HG03280 (cell line): ENCODE data around the gene SOX10.

Experiments
- ATAC-seq: cut with Tn5 transposase; IDR thresholded peaks from one replicate; pipeline ENCODE4 v1.9.1; 2021; ENCODE audit warnings: mild to moderate bottlenecking, moderate library complexity; ENCODE audit not compliant: unreplicated experiment

SOX10 gene

DNA sequence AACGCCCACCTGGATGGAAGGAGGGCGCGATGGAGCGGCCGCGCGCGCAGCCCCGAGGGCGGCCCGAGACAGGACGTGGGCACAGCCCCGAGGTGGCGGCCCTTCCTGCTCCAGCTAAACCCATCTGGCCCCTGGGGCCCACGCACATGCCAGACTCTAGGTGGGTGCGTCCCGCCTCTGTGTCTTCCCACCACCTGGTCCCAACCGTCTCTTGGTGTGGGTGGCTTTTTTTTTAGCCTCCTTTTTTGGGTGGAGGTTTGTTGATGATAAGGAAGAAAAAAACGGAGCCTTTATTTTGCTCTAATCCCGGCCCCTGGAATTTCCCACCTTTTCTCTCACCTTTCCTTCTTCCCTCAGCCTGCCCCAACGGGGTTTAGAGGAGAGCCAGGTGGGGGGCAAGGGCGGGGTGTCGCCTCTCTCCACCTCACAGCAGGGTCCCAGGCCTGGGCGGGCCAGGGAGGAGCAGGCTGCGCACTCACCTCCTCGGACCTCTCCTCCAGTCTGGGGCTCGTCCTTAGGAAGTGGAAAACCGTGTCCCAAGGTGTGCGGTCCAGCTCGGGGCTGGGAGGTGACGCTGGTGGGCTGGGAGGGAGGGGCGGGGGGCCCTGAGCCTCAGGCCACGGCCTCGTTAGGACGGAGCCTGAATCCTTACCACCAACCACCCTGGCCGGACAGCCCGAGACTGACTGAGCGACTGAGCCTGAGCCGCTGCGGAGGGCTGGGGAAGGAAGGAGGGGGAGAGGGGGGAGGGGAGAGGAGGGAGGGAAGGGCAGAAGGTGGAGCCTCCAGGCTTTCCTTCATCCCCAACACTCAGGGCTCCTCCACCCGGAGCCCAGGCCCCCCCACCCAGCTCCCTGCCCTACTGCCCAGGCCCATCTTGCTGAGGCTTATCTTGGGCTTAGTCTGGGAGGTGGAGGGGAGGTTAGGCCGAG is at the start of gene SOX10:
Gene SOX10 (minus strand): TSS at position 696 of the 932 bp plus-strand sequence. CDS start 771 bp downstream, outside the sequence.
- ATAC-seq, result no peak

DNA sequence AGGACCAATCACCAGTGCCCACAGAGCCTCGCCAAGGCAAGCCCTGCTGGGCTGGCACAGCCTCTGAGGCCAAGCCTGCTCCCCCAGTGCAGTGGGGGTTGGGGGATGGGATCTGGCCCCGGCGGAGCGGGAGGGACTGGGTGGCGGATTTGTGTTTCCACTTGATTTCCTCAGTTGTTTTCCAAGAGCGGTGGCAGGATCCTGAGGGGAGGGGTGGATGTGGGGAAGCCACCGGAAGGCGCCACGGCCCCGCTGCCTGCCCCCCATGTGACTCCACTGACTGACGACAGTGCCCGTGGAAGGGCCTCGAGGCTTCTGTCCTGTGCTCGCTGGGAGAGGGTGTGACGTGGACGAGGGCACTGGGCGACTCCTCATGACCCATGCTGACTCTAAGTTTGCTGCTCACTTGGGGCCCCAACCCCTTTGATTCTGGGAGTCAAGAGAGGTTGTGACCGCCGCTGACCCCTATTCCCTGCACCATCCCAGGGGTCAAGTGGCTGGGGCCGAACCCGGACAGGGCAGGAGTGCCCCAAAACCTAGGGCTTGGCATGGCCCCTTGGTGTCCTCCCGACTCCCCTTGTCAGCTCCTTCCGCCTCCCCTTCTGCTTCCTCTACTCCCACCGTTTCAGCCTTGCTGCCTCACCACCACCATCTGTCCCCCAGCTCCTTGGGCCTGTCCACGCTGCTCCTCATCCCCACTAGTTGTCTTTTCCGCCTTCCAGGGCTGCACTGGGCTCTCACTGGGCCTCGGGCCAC is 49.3 kb upstream of the SOX10 start:
- no peak for ATAC-seq

DNA sequence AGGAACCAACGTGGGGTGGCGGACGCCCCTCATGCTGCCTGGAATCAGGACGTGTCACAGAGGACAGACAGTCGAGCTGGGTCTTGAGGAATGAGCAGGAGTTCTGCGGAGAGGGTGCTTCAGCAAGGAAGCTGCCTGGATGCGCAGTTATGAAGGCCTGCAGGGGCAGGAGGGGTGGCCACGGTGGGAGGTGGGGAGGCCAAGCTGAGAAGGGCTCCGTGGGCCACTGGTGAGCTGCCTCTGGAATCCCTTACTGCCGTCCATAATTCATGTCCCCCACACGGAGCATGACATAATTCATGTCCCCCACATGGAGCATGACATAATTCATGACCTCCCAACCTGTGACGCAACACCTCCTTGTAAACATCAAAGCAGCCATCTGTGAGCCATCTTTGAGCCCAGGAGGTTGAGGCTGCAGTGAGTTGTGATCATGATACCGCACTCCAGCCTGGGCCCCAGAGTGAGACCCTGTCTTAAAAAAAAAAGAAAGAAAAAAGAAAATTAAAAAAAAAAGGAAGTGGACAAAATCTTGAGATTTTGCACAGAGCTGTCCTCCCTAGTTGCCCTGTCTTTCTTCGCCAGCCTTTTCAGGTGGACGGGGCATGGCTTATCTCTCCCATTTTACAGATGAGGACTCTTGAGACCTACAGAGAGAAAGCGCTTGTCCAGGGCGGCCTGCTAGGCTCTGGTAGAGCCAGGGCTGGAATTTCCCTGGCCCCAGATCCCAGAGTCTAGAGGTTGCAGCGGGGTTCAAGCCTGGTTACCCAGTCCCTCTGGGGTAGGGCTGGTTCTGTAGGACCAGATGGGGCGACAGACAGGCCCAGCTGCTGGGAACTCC is 48.5 kb upstream of the SOX10 start:
- no peak for ATAC-seq

- no peak for ATAC-seq
Observed at GRCh38 chr22:38031491-38031890, 47.1 kb upstream of the SOX10 start.

GRCh38 chr22:38030311-38031133 is 46.2 kb upstream of the SOX10 start:
- no peak for ATAC-seq

DNA sequence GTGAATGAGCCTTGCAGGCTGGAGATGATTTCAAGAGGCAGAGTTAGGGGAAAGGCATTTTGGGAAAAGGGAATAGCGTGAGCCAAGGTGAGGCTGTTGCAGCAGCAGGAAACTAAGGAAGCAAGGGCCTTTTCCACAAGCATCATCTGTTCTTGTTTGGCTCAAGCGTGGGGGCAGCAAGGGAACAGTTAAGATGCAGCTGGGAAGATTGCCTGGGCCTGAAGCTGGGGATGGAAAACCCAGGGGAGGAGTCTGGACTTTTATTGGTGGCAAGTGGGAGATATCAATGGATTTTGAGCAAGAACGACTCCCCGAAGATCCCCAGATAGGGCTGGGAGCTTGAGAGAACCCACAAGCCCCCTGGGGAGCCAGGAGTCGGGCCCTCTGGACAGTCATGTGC is 45.5 kb upstream of the SOX10 start:
- no peak for ATAC-seq

DNA sequence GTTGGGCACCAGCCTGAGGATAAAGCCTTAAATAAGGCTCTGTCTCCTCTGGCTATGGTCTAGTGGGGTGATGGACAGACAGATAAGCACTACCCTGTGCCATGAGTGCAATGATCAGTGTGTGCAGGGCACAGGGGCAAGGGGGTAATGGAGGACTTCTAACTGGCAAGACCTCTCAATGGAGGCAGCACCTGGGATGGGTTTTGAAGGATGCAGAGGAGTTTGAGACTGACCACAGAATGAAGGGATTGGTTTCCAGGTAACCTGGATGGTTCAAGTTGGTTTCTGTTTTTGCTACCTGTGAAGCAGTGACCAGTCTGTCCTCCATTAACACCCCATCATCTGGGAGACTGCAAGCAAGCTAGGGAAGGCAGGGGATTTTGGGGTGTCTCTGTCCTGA is 45.0 kb upstream of the SOX10 start:
- no peak for ATAC-seq

- ATAC-seq, result no peak
Observed at GRCh38 chr22:38028344-38029130, 44.2 kb upstream of the SOX10 start.

DNA sequence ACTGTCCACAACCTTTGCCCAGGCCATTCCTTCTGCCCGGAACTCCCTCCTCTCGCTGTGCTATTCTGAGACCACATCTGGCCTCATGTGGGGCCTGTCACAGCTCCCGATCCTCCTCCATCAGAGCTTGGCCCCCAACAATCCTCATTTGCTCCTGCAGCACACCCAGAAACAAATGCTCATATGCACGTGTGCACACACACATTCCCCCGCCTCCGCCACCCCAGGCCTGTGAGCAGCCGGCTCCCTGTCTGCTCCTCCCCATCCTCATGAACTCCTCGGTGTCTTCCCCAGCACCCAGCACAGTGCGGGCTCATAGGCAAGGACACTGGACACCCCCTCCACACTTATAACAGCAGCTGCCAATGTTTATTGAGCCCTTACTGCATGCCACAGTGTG is 43.1 kb upstream of the SOX10 start:
- no peak for ATAC-seq

- no peak for ATAC-seq
Observed at GRCh38 chr22:38026130-38027111, 42.1 kb upstream of the SOX10 start.

- no peak for ATAC-seq
Observed at GRCh38 chr22:38025514-38025913, 41.2 kb upstream of the SOX10 start.

DNA sequence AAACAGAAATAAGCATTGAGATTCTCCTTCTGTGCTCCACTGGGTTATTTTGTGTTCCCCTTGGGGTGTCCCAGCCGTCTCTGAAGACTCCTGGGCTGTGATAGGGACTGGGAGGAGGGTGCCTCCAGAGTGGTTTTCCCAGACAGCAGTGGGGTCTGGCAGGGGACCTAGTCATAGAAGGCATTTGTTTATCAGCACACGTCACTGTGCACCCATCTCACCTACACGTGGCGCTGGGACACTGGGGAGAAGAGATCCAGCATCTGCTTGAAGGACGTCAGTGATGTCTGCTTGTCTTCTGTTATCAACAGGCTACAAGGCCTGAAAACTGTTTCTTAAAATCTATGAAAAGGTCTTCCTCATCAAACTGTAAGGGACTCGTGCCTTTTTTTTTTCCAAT is 38.7 kb upstream of the SOX10 start:
- no peak for ATAC-seq

DNA sequence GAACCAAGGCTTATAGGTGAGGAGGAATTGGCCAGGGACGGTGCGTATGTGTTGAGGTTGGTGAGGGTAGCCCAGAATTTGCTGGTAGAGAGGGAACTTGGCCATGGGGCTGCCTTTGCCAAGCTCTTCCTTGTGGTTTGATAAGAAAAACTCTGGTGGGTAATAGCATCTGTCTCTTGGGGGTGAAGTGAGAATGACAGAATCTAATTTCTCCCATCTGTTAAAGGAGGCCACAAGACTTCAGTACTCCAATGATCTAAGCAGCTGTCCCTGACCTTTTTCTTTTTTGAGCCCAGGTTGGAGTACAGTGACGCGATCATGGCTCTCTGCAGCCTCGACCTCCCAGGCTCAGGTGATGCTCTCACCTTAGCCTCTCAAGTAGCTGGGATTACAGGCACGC is 36.9 kb upstream of the SOX10 start:
- no peak for ATAC-seq

DNA sequence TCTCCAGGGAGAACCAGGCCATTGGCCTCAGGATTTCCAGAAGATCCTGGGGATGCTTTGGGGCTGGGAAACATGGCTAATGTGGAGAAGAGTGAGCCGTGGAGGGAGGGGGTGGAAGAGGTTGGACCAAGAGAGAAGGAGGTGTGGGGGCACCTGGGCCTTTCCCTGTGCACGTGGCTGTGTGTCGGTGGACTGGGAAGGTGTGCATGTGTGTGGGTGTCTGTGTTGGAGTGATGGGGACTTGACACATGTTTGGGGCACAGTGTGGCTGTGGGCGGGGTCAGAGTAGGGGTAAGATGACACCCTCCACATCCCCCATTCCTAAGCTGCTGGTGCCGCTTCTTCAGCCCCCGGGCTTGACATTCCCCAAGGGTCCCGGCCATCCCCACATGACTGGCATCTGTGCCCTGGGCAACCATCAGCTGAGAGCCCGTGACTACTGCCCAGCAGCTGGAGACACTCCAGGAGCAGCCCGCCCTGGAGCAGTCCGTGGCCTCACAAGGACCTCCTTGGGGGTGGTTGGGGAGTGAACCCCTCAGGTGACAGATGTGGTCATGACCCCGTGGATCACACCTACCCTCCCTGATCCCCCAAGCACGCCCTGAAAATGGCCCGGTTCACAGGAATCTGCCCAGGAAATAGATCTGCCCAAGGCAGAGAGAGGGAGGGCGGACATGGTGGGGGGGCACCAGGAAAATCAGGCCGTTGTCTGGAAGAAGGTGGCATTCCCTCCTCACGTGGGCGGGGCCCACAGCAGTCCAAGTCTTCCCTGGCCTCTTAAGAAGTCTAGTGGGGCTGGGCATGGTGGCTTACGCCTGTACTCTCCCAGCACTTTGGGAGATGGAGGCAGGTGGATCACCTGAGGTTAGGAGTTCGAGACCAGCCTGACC is 34.8 kb upstream of the SOX10 start:
- no peak for ATAC-seq

GRCh38 chr22:38017939-38018885 is 33.9 kb upstream of the SOX10 start:
- no peak for ATAC-seq

DNA sequence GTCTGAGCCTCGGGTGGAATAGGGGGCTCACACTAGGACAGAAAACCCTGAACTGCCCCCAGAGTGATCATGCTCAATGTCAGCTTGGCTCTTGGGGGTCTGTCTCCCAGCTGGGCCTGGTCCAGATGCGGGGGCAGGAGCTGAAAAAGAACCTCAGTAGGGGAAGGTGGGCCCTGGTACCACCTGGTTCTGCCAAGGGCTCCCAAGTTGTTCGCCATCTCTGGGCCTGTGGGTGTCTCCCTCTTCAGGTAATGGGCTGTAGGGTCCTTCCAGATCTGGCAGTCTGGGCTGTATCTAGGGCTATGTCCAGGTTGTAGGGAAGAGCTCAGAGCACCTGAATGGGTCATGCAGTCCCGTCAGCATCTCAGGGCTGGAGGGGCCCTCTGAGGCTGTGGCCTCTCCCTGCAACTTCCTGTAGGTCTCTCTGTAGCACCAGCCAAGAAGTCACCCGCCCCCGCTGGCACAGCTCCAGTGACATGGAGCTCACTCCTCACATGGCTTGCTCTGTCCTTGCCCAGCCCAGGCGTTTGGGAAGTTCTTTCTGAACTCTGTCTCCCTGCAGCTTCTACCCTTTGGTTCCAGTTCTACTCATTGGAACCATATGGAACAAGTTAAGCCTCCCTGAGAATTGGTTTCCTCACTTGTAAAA is 33.0 kb upstream of the SOX10 start:
- ATAC-seq, result no peak
